ENCODE data around the gene ZNF576.
"Not testable (repeated sequence)": the region's sequence is repeated elsewhere in the genome, so short reads cannot be mapped to it uniquely, and the experiment has no call there.

Gene ZNF576, protein sequence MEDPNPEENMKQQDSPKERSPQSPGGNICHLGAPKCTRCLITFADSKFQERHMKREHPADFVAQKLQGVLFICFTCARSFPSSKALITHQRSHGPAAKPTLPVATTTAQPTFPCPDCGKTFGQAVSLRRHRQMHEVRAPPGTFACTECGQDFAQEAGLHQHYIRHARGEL

DNA sequence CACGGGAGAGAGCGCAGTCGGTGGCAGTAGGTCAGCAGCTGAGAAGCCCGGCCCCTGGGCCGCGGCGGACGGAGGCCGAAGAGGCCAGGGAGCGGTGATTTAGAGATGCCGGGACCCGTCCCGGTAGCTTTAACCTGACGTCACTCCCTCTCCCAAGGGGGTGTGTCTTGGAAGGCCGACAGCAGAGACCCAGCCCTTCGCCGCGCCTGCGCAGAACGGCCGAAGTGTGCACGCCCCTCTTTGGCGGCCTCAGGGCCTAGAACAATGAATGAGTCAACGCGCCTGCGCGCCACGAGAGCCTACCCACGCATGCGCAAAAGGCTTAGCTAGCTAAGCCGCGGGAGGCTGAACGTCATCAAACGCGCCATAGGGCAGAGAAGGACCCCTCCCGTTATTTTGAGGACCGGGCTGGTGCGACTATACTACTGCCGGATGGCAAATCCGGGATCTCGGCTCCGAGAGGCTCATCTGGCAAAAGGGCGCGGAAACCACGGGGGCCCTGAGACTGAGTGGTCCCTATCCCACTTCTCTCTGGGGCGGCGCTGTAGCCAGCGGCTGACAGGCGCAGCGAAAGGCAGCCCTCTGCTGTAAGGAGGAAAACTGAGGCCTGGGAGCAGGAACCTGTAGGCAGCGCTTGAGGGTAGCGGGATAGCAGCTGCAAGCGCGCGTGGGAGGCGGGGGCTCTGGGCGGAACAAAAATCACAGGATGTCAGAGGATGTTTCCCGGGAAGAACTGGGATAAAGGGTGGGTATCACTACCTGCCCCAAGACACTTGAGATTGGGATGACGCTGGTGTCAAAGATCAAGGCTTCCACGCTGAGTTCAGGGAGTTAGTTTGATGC lies at the start of gene ZNF576, which contains the start of gene IRGQ:
TSS of gene ZNF576 (plus strand) at position 597 of the 843 bp plus-strand sequence. CDS start 514 bp downstream, outside the sequence.
TSS of gene IRGQ (minus strand) at position 136 of the 843 bp plus-strand sequence. CDS start 796 bp downstream, outside the sequence.
- Histone ChIP-seq H3K9me3 (ENCODE audit: control insufficient read depth in 2 of 2, low read length in 2 of 2) (no peaks in the 10 kb centered on the region), H3K9ac (ENCODE audit: low read length in 2 of 2) (peak within 1 kb of the TSS; percentile 98 to 99), H3K27me3 (ENCODE audit: control insufficient read depth in 1 of 2, insufficient read depth in 2 of 2, low read length in 2 of 2) (no peaks in the 10 kb centered on the region), H3K36me3 (ENCODE audit: control insufficient read depth in 2 of 2, insufficient read depth in 2 of 2, low read length in 2 of 2) (peaks cover 20 to 35% of the 10 kb centered on the region in 2 donors), H3K4me1 (ENCODE audit: control insufficient read depth, insufficient read depth, low read length) (peaks cover 44% of the 10 kb centered on the region), H3K4me3 (ENCODE audit: low read length in 2 of 2) (peak within 1 kb of the TSS; percentile 92 to 94), H3K27ac (ENCODE audit: low read length) (peak within 1 kb of the TSS; percentile 99)

DNA sequence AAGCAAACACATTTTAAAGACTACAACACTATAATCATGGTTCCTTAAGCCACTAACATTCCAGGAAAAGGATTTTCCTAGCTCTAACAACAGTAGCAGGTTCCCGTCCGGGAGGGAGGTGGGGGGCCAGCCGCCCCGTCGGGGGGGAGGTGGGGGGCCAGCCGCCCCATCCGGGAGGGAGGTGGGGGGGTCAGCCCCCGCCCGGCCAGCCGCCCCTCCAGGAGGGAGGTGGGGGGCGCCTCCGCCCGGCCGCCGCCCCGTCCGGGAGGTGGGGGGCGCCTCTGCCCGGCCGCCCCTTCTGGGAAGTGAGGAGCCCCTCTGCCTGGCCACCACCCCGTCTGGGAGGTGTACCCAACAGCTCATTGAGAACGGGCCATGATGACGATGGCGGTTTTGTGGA lies 48.5 kb upstream of the ZNF576 start:
- not testable (repeated sequence) for H3K9ac ChIP-seq (ENCODE audit: low read length in 2 of 2); H3K27ac ChIP-seq (ENCODE audit: low read length); H3K4me1 ChIP-seq (ENCODE audit: control insufficient read depth, insufficient read depth, low read length); H3K9me3 ChIP-seq (ENCODE audit: control insufficient read depth in 2 of 2, low read length in 2 of 2); H3K27me3 ChIP-seq (ENCODE audit: control insufficient read depth in 1 of 2, insufficient read depth in 2 of 2, low read length in 2 of 2); H3K4me3 ChIP-seq (ENCODE audit: low read length in 2 of 2)
- peaks cover 38 to 58% of the 10 kb centered on the region in 2 donors for H3K36me3 ChIP-seq (ENCODE audit: control insufficient read depth in 2 of 2, insufficient read depth in 2 of 2, low read length in 2 of 2)

DNA sequence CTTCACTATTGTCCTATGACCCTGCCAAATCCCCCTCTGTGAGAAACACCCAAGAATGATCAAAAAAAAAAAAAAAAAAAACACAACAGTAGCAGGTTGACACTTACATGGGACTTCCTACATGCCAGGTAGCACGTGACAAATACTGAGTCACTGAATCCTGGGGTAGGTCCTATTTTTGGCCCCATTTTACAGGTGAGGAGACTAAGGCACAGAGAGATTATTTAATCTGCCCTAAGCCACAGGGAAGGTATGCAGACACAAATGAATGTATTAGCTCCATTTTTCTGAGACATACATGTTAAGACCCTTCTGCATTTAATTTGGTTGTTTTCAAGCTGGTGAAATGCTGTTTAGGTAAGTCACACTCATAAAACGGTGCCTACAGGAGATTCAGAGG lies 47.7 kb upstream of the ZNF576 start:
- Histone ChIP-seq H3K4me3 (ENCODE audit: low read length in 2 of 2) (no peak overlapping the region), H3K4me1 (ENCODE audit: control insufficient read depth, insufficient read depth, low read length) (no peaks in the 10 kb centered on the region), H3K27me3 (ENCODE audit: control insufficient read depth in 1 of 2, insufficient read depth in 2 of 2, low read length in 2 of 2) (no peaks in the 10 kb centered on the region), H3K36me3 (ENCODE audit: control insufficient read depth in 2 of 2, insufficient read depth in 2 of 2, low read length in 2 of 2) (peaks cover 37 to 54% of the 10 kb centered on the region in 2 donors), H3K27ac (ENCODE audit: low read length) (no peak overlapping the region), H3K9me3 (ENCODE audit: control insufficient read depth in 2 of 2, low read length in 2 of 2) (no peaks in the 10 kb centered on the region), H3K9ac (ENCODE audit: low read length in 2 of 2) (no peak overlapping the region)

DNA sequence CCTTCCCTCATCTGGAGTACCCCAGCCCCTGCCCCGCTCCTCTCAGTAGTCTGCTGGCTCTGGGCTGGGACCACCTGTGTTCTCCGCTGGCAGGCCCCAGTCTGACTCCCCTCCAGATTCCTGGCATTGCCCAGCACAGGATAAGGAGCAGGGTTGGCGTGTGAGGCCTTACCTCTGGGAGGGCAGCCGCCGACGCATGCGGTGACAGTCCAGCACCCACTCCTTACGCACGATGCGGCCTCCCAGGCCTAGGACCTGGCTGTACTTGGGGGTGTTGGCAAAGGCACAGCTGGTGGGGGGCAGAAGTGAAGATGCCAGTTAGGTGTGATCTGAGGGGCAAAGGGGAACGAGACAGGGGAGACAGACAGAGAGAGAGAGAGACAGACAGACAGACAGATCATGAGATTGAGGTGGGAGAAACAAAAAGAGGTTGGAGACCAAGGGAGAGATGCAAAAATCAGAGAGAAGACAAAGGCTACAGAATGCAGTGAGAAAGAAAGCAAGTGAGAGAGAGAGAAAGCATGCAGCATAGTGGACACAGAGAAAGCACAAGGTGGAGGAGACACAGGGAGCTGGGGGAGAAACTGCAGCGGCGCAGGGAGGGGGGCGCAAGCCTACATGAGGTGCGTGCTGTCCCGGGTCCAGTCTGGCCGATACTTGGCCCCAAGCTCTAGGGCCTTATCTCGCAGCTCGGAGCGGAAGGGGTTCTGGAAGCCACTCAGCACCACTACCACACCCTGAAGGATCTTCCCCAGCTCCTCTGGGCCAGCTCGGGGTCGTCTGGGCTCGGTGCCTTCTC lies 44.8 kb upstream of the ZNF576 start:
- Histone ChIP-seq H3K36me3 (ENCODE audit: control insufficient read depth in 2 of 2, insufficient read depth in 2 of 2, low read length in 2 of 2) (peaks cover 42 to 45% of the 10 kb centered on the region in 2 donors), H3K27me3 (ENCODE audit: control insufficient read depth in 1 of 2, insufficient read depth in 2 of 2, low read length in 2 of 2) (no peaks in the 10 kb centered on the region)

DNA sequence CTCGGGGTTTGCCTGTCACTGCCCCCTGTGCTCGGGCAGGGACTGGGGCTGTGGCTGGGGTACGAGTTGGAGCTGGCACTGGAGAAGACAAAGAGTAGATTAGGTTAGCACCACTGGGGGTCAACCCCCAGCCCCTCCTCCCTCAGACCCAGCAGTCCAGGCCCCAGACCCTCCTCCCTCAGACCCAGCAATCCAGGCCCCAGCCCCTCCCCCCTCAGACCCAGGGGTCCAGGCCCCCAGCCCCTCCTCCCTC lies 44.3 kb upstream of the ZNF576 start:
- no peaks in the 10 kb centered on the region for H3K9me3 ChIP-seq (ENCODE audit: control insufficient read depth in 2 of 2, low read length in 2 of 2)
- no peaks in the 10 kb centered on the region for H3K4me1 ChIP-seq (ENCODE audit: control insufficient read depth, insufficient read depth, low read length)
- H3K27me3 ChIP-seq (ENCODE audit: control insufficient read depth in 1 of 2, insufficient read depth in 2 of 2, low read length in 2 of 2) = no peaks in the 10 kb centered on the region
- no peak overlapping the region for H3K9ac ChIP-seq (ENCODE audit: low read length in 2 of 2)
- H3K36me3 ChIP-seq (ENCODE audit: control insufficient read depth in 2 of 2, insufficient read depth in 2 of 2, low read length in 2 of 2) = peaks cover 40 to 42% of the 10 kb centered on the region in 2 donors
- no peak overlapping the region for H3K27ac ChIP-seq (ENCODE audit: low read length)
- H3K4me3 ChIP-seq (ENCODE audit: low read length in 2 of 2) = no peak overlapping the region

More for the DNA sequence above, 44.8 kb upstream of the ZNF576 start:
- H3K4me3 ChIP-seq (ENCODE audit: low read length in 2 of 2) = no peak overlapping the region
- no peak overlapping the region for H3K9ac ChIP-seq (ENCODE audit: low read length in 2 of 2)
- H3K9me3 ChIP-seq (ENCODE audit: control insufficient read depth in 2 of 2, low read length in 2 of 2) = no peaks in the 10 kb centered on the region
- H3K27ac ChIP-seq (ENCODE audit: low read length) = no peak overlapping the region
- no peaks in the 10 kb centered on the region for H3K4me1 ChIP-seq (ENCODE audit: control insufficient read depth, insufficient read depth, low read length)

DNA sequence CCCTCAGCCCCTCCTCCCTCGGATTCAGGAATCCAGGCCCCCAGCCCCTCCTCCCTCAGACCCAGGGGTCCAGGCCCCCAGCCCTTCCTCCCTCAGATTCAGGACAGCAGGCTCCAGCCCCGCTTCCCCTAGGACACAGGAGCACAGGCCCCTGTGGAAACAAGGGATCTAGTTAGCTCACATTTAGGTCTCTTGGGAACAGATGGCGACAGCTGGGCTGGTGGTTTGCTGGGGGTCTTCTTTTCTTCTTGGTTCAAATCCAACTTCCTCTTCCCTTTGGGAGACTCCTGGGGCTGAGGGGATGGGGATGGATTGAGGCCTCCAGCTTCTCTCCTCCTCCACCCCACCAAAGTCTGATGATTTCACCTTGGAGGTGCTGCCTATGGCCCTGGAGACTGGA lies 43.8 kb upstream of the ZNF576 start:
- Histone ChIP-seq H3K4me3 (ENCODE audit: low read length in 2 of 2) (no peak overlapping the region), H3K4me1 (ENCODE audit: control insufficient read depth, insufficient read depth, low read length) (no peaks in the 10 kb centered on the region), H3K27me3 (ENCODE audit: control insufficient read depth in 1 of 2, insufficient read depth in 2 of 2, low read length in 2 of 2) (no peaks in the 10 kb centered on the region), H3K27ac (ENCODE audit: low read length) (no peak overlapping the region), H3K9me3 (ENCODE audit: control insufficient read depth in 2 of 2, low read length in 2 of 2) (no peaks in the 10 kb centered on the region), H3K9ac (ENCODE audit: low read length in 2 of 2) (no peak overlapping the region), H3K36me3 (ENCODE audit: control insufficient read depth in 2 of 2, insufficient read depth in 2 of 2, low read length in 2 of 2) (peaks cover 40 to 44% of the 10 kb centered on the region in 2 donors)

DNA sequence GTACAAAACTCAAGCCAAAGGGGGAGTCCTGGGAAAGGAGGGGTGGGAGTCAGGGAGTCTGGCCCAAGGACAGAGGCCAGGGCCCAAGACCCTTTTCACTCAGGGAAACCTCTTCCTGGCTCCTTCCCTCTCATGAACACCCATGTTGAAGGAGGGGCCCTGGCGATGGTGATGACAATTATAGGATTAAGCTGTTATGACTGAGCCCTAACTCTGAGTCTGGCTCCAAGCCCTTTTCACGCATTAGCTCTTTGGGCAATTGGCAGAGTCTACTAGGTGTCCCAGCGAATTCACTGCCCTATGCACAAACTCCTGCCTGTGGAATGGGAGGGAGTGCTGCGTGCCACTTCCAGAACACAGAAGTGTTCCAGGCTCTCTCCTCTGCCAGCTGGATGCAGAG lies 42.7 kb upstream of the ZNF576 start:
- Histone ChIP-seq H3K9me3 (ENCODE audit: control insufficient read depth in 2 of 2, low read length in 2 of 2) (no peaks in the 10 kb centered on the region), H3K4me3 (ENCODE audit: low read length in 2 of 2) (no peak overlapping the region), H3K36me3 (ENCODE audit: control insufficient read depth in 2 of 2, insufficient read depth in 2 of 2, low read length in 2 of 2) (peaks cover 40 to 46% of the 10 kb centered on the region in 2 donors), H3K27me3 (ENCODE audit: control insufficient read depth in 1 of 2, insufficient read depth in 2 of 2, low read length in 2 of 2) (no peaks in the 10 kb centered on the region), H3K27ac (ENCODE audit: low read length) (no peak overlapping the region), H3K4me1 (ENCODE audit: control insufficient read depth, insufficient read depth, low read length) (no peaks in the 10 kb centered on the region), H3K9ac (ENCODE audit: low read length in 2 of 2) (no peak overlapping the region)

DNA sequence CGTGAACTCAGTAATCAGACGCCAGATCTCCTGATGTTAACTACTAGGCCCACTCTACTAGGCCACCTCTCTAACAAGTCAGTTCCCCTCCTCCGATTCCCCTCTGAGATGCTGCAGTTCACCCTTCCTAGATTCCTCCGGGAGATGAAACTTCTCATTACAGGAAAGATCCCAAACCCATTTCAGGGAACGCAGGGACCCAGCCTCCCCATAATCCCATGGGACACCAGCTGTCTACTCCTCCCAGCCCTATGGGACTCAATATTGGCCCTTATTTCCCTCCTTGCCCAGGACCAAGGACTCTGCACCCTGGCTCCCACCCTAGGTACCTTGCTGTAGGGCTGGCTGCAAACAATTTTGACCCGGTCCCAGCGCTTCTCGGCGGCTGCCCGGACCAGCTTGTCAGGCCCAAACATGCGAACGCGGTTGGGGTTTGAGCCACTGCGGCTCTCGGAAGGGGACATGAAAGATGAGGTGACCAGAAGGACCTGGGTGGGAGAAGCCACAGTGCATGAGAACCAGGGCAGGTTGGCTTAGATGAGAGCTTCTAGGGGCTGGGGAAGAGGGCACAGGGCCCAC lies 42.0 kb upstream of the ZNF576 start:
- H3K27me3 ChIP-seq (ENCODE audit: control insufficient read depth in 1 of 2, insufficient read depth in 2 of 2, low read length in 2 of 2) = no peaks in the 10 kb centered on the region
- no peak overlapping the region for H3K9ac ChIP-seq (ENCODE audit: low read length in 2 of 2)
- H3K4me1 ChIP-seq (ENCODE audit: control insufficient read depth, insufficient read depth, low read length) = no peaks in the 10 kb centered on the region
- H3K9me3 ChIP-seq (ENCODE audit: control insufficient read depth in 2 of 2, low read length in 2 of 2) = no peaks in the 10 kb centered on the region
- H3K4me3 ChIP-seq (ENCODE audit: low read length in 2 of 2) = no peak overlapping the region
- peaks cover 39 to 45% of the 10 kb centered on the region in 2 donors for H3K36me3 ChIP-seq (ENCODE audit: control insufficient read depth in 2 of 2, insufficient read depth in 2 of 2, low read length in 2 of 2)
- no peak overlapping the region for H3K27ac ChIP-seq (ENCODE audit: low read length)

DNA sequence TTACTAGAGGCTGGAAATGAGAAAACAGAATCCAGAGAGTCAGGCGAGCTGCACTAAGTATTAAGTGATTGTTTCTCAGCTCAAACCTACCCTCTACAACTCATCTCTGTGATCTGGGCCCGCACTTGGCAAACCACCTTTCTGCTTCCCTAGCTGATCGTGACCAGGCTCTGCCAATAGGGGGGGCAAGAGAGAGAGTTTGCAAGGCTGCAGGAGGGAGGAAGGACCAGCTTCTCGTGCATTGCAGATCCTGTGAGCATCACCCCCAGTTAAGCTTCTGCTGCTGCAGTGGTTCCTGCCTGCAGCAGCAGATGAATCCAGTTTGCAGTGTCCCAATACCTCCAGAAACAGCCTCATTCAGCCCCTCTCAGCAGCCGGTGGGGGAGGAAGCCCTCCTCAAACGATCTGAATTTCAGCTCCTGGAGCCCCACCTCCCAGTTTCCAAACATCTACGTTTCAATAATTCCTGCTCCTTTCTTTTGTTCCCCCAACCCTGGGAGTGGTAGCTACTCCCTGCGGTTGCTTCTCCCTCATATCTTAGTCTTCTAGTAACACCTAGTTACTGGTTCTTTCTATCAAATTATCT lies 41.1 kb upstream of the ZNF576 start:
- Histone ChIP-seq H3K36me3 (ENCODE audit: control insufficient read depth in 2 of 2, insufficient read depth in 2 of 2, low read length in 2 of 2) (peaks cover 30 to 43% of the 10 kb centered on the region in 2 donors), H3K27me3 (ENCODE audit: control insufficient read depth in 1 of 2, insufficient read depth in 2 of 2, low read length in 2 of 2) (no peaks in the 10 kb centered on the region), H3K9me3 (ENCODE audit: control insufficient read depth in 2 of 2, low read length in 2 of 2) (no peaks in the 10 kb centered on the region), H3K9ac (ENCODE audit: low read length in 2 of 2) (no peak overlapping the region), H3K27ac (ENCODE audit: low read length) (no peak overlapping the region), H3K4me1 (ENCODE audit: control insufficient read depth, insufficient read depth, low read length) (no peaks in the 10 kb centered on the region), H3K4me3 (ENCODE audit: low read length in 2 of 2) (no peak overlapping the region)

DNA sequence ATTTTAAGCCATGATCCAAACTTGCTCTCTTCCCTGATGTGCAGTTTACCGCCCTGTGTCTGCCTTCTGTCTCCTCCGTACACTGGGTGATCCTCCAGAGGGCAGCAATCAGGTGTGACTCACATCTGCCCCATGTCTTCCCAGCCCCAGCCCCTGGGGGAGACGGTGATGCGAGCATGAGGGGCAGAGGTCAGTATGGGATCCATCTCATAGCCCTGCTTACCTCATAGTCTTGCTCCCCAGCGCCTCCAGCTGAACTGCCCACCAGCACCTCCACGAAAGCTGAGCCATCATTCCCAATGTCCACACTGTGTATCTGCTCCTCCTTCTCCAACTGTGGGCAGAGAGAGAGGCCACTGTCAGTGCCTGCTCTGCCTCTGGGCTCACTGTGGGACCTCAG lies 35.7 kb upstream of the ZNF576 start:
- Histone ChIP-seq H3K4me1 (ENCODE audit: control insufficient read depth, insufficient read depth, low read length) (peaks cover 18% of the 10 kb centered on the region), H3K4me3 (ENCODE audit: low read length in 2 of 2) (no peak overlapping the region), H3K9me3 (ENCODE audit: control insufficient read depth in 2 of 2, low read length in 2 of 2) (no peaks in the 10 kb centered on the region), H3K9ac (ENCODE audit: low read length in 2 of 2) (no peak overlapping the region), H3K27ac (ENCODE audit: low read length) (no peak overlapping the region), H3K36me3 (ENCODE audit: control insufficient read depth in 2 of 2, insufficient read depth in 2 of 2, low read length in 2 of 2) (peaks cover 11 to 17% of the 10 kb centered on the region in 2 donors), H3K27me3 (ENCODE audit: control insufficient read depth in 1 of 2, insufficient read depth in 2 of 2, low read length in 2 of 2) (no peaks in the 10 kb centered on the region)
